Activated CD4-positive, alpha-beta T cell treated with anti-CD3 and anti-CD28 coated beads, Interleukin-2, Interleukin-4, amounts not matched to agents 100 ng/mL and 50 ng/mL, durations not matched to agents 16 hours and 8 hours (primary cell): Measurements from ENCODE around the gene BMP3.

Source experiments
- DNase-seq: peaks from one replicate; pipeline ENCODE4 v3.0.0-alpha.2; 2020; ENCODE audit warnings: low spot score

The BMP3 gene

DNA sequence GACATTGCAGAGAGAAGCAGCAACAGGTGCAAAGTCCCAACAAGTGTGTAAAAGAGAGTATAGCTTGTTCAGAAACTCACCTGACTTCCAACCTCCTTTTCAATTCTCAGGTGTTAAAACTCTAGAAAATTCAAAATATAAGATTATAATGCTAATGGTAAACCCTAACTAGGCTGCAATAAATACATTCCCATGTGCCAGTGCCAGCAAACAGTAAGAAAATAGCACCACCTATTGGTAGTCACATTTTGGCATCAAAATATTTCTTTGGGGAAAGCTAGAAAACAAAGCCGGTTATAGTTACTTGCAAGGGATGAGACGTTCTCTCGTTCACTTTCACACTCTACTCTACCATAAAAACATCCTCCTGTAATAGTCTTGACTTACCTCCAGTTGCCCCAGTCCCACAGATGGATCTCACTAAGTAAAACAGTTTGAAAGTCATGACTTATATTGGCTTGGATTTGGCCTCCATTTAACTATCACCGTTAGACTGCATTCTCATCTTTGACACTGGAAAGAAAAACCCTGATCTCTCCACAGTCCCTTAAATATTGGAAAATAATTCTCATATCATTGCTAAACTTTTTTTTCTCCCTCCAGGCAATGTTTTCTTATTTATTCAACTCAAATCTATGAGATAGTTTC, 9.6 kb downstream of the BMP3 start:
- DNase-seq: peak; percentile 28

DNA sequence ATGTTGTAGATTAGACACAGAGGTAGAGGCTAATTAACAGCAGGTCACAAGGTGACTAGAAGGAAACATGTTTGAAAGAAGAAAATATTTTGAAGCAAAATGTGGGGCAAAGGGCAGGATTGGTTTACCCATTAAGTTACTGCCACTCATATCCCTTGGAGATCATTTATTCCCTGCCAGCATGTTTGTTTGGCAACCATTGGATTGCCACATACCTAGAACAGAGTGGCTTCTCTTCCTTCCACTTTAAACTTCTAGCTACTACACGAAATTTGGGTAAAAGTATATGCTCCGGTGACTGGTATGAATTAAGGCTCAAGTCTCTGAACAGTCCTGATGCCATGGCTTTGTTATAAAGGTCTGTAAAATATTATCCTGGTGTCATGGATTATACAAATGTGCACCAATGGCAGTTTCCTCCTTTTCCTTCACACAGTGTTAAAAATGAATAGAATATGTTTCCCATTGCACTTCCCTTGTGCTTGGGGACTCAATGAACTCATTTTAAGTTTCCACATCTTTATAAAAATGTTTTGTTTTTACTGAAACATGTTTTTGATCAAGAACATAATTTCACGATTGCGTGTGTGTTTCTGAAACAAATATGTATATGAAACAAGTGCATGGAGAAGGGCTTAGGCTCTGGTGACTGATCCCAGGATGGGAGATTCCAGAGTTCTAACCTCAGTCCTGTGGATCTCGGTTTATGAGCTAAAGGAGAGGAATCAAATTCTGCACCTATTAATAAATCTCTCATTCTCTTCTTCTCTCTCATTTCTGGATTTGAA, 12.3 kb downstream of the BMP3 start:
- DNase-seq: no peak

DNA sequence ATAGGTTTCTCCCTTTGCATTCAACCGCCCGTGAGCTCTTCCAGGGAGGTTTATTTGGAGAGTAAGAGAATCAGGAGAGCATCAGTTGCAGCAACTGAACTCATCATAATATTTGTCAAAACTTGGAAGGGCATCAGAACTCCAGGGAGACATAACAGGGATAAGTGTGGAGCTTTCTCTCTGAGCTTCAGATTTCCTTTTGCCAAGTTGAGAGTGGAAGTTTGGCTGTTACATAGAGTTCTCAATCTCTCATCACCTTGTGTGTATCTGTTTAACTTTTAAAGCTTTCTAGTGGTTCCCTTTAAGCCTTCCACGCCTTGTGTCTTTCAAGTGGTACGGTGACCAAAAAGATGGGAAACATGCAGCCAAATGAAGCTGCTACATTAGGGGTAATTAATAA, 18.8 kb downstream of the BMP3 start:
- no peak for DNase-seq

DNA sequence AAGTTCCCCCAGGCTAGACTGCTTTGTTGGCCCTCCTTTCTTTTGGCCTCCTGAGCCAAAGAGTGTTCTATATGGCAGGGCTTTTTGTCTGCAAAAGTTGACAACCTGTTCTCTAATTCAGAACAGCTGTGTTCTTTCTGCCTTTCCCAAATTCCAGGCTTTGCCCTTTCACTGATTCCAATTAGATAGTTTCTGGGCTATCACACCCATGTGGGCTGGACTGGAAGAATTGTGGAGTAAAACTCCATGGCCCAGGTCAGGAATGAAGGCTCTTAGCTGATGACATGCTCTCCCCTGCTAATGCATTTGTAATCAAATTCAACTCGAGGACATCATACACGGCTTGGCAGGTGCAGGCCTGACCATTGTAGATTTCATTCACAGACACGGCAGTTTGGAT, 19.4 kb downstream of the BMP3 start:
- no peak for DNase-seq

DNA sequence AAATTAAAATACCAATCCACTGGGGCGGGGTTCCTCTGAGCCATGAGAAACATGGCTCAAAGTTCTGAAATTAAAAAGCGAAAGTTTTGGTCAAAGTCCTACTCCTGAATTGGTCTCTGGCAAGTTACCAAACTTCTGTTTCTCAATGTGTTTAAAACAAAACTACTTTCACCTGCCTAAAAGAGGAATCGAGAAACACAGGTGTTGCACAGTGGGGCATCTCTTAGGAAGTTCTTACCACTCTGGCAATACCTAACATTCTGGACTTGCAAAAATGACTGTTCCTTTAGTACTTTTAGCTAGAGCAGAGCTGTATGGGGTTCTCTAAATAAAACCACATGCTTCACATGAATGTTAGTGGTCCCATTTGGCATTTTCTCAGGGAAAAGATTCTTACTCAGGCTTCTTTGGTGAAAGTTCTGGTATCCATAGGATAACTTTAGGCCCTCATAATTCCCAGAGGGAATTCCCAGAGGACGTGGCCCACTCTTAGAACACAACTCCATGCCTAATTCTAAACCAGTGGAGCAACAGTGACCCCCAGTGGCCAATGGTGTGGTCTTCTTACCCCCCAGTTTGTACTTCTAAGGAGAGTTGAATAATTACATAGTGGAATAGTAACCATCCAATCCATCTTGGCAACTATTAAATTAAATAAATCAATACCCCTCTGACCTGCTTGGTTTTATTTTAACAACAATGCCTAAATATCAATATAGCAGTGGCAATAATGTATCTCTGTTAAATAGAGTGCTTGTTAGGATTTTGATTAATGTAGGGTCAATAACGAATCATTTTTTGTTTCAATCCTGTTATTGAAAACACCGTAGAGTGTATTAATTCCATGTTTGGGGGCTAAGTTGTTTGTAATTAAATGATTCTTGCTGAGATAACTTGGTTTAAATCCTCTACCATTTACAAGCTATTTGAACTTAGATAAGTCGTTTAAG, 21.9 kb downstream of the BMP3 start:
- DNase-seq: peak; percentile 11

DNA sequence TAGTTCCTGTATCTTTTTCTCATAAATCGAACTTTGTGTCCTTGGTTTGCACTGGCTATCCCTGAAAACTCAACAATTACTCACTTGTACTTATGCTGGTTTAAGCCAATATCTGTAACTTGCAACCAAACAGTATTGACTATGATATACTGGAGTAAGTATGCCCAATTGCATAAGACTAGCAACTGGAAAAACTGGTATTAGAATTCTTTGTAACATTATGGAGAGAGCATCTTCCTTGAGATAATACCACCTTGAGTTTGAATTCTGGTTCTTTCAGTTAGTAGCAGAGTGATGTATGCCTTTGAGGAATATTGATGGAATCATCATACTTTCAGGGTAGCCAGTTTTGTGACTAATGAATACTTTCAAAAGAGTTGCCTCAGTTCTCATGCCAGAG, 28.1 kb downstream of the BMP3 start:
- no peak for DNase-seq

DNA sequence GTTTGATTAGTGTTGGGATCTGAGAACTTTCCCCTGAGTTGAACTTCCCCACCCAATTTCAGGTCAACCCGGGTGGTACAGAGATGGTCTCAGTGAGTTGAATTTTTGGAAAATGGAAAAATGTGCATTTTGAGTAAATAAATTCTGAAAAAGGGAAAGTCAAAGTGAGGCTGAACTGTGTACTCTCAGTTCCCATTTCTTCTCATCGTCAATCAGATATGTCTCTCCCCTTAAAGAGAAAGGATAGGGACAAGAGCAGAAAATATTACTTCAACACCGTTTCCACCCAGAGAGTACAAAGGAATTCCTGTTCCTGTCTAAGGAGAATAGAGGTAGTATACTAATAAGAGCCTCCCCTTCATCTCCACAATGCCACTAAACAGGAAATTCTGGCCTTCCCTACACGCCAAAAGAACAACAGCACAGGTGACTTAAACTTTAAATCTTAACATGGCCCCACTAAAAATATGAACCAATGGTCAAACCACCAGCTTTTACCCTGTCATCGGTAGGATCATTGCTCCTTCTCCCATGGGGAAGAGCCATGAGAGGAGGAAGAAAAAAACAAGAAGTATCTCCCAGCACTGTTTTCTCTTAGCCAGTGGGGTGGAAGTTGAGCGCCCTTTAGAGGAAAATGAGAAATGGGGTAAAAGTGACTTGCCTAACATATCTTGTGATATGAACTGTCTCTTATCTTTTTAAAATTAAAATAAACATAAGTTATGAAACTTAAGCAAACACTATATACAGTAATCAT, 30.3 kb downstream of the BMP3 start:
- no peak for DNase-seq

DNA sequence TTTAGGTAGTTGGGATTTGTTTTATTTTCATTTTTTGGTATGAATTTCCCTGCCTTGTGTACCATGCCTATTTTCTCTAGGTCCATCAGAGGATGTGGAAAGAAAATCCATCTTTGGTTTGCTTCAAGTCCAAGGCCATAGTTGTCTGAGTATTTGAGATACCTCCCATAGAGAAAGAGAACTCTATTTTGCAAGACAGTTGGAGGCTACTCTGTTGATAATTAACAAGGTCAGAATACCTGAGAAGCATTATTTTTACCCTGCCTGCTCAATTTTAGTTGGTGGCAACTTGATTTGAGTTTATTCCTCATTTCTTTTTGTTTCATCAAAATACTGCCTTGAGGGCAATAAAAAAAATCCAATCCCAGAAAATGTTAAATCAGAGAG, 30.8 kb downstream of the BMP3 start:
- no peak for DNase-seq

DNA sequence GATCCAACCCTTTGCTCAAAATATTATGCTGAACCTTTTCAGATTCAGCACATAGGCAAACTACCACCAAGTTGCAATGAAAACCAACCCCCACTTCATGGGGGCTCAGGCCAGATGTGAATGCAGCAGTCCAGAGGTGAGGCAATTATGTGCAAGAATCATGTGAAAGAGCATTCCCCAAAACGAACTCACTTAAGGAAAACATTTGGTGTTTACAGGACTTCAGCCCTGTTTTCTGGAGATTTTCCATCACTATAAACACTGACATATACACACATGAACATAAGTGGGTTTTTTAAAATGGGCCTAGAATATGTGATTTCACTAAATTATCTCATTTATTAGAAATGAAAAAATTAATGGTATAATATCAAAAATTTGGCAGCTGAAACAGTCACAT, 31.5 kb downstream of the BMP3 start:
- no peak for DNase-seq

DNA sequence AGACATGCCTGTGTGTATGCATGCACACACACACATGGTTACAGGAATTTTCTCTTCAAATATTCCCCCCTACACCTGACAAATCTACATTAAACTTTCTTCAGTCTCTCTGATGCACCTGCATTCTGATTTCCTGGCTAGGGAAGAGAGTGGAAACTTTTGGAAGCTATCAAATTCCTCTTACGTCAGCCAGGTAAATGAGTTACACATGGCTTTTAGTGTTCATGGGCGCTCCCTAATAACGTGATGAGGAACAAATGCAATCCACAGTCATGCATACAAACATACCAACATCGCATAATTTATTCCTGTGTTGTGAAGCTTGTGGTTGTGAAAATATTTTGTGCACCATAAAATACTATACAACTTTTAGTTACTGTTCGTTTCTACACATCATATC, 34.9 kb downstream of the BMP3 start:
- DNase-seq: no peak

DNA sequence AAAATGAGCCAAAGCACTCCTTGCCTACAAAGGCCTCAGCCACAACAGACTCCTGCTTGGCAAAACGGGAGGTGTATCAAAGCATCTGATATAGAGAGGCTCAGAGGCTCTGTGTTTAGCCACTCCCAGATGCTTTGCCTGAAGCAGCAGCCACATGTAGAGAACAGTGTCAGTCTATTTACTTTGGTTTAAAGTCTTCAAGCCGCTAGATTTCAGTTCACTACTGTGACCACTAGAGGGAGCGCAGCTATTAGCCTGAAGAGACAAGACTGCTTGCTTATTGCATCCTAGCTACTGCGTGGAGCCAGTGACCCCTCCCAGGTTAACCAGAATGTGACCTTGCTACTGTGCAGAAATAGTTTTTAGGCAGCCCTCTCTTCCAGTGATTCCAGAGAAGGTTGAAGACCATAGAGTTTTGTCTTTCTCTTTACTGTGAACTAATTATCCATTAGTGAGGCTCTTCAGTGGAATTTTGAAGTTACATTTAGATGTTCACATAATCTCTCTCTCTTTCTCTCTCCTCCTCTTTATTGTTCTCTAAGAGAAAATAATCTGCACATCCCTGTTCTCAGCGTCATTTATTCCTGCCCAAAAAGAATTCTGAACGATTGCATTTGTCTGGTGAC, 39.3 kb downstream of the BMP3 start:
- peak; percentile 72 for DNase-seq

DNA sequence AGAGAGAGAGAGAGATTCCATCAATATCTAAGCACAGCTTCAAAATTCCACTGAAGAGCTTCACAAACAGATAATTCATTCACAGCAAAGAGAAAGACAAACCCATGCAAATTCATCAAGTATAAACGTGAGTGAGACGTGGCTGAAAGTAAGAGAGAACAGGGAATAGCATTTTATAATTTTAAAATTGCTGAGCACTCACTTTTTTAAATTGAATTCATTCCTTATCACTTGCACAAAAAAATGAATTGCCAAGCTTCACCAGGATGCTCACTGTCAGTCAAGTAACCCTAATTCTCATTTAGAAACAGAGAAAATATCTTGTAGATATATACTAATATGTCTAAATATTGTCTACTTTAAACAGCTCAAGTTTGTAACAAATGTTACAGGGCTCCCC, 40.5 kb downstream of the BMP3 start:
- DNase-seq: no peak

DNA sequence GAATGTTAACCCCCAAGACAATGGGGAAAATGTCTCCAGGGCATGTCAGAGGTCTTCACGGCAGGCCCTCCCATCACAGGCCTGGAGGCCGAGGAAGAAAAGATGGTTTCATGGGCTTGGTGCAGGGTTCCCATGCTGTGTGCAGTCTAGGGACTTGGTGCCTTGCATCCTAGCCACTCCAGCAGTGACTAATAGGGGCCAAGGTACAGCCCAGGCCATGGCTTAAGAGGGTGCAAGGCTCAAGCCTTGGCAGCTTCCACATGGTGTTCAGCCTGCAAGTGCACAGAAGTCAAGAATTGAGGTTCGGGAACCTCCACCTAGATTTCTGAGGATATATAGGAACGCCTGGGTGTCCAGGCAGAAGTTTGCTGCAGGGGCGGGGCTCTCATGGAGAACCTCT, 50.6 kb downstream of the BMP3 start:
- no peak for DNase-seq

DNA sequence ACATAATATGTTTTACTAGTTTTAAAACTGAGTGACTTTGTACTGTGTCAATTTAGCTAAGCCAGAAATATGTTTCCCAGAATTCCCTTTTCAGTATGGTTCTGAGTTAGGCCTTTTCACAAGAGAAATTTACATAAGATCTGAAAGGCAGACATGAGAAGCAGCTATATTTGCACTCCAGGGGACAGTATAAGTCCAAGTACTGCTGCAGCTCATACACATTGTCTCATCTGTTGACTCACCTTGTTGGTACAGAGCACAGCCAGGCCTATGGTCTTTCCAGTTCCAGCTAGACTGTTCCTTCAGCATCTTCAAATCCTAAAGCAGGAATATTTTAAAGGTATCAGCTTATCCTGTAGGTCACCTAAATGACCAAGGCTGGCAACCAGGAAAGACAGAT, 53.5 kb downstream of the BMP3 start:
- no peak for DNase-seq

DNA sequence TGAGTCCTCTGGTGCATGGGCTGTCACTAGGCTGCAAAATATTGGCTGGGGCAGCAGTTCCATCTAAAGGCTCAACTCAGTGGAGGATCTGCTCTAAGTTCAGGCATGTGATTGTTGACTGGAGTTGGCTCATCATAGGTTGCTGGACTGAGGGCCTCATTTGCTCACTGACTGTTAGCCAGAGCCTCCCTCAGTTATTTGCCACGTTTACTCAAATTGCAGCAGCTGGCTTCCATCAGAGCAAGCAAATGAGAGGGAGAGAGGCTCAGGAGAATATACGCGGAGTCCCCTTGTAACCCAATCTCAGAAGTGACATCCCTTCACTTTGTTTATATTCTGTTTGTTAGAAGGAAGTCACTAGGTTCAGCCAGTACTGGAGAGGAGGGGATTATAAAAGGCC, 54.1 kb downstream of the BMP3 start:
- no peak for DNase-seq

DNA sequence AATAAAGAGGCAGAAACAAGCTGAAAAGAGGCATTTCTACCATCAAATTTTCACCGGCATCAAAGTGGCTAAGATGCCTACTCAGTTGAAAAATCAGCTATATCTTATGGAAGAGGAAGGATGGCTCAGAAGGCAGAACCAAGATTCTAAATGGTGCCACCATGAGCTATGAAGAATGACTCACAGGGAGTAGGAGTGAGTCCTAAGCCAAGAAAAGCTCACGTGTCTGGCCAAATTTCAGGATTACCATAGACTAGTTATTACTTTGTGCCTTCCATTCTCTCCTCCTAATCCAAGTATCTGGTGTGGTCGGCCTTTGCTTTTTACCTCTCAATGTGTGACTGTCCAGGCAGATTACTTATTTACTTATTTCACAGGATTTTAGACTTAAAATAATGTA, 54.8 kb downstream of the BMP3 start:
- no peak for DNase-seq

DNA sequence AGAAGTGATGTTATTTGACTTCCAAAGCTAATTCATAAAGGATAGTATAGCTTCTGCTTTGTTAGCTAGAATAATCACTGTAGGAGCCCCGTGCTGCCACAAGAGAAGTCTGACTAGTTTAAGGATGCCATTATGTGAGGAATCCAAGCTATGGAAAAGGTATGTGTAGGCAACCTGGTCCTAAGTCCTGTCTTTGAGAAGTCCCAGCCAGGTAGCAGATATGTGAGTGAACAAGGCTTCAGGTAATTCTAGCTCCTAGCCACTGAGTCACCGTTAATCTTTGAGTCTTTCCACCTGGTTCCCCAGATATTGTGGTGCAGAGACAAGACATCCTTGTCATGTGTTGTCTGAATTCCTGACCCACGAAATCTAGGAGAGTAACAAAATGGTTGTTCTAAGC, 55.5 kb downstream of the BMP3 start:
- no peak for DNase-seq

DNA sequence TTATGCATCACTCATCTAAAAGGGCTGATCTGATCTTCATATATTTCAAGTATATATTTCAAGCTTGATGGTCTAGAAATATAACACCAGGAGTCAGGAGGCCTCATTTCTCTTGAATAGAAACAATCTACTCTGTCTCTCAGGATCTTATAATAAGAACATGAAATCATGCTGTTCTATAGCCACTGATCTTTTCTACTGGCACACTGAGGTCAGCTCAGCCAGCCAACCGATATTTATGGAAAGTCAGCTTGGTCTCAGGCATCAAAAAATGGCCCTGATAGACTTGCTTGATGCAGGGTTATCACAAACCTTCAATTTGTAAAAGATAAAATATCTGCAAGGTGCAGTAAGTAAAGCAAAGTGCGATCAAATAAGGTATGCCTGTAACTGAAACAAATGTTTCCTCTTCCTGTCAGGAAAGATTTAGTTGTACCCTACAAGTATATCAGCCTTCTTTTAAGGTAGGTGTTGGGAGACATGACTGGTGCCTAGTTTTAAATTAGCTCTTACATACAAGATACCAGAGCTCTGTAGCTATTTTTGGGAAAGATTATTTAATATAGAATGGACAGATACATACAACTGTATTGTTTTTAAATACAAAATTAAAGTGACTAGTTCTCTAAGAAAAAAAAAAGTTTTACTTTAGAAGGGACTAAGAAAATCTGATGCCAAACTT, 63.4 kb downstream of the BMP3 start:
- DNase-seq: no peak

DNA sequence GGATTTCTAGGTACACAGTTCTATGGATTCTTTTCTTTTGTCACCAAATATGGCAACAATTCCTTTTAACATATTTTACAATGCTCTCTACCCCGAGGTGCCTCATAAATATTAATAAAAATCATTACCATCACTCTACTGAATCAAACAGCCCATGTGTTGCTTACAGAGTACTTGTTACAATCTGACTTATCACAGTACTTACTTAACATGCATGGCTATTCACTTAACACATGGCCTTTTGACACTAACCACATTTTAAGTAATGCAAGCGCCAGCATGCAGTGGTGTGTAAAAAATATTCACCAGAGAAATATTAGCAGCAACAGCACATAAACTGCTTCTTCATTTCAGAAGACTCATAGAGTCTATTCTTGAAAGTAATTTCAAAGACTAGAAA, 64.9 kb downstream of the BMP3 start:
- DNase-seq: no peak

DNA sequence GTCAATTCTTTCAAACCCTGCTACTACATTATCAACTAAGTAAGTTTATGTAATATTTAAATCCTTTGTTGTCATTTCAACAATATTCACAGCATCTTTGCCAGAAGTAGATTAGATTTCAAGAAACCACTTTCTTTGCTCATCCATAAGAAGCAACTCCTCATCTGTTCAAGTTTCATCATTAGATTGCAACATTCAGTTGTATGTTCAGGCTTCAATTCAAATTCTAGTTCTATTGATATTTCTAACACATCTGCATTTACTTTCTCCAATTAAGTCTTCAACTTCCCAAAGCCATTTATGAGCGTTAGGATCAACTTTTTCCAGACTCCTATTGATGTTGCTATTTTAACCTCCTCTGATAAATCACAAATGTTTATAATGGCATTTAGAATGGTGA, 66.1 kb downstream of the BMP3 start:
- DNase-seq: no peak

DNA sequence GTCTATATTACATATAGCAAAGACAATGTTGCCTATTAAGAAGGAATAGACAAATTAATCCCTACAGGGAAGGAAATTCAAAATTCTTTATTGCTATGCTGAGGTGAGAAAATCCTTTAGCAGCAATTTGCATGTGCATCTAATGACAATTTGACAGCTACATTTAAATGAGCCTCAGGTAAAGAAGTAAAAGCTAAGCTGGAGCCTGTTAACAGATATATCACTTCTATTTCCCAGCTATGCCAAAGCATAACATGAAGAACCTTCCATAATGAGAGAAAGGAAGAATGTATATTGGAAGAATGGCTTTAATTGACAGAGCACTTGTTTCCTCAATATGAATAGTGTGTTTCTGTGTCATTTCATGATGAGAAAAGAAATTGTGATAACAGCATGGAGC, 71.6 kb downstream of the BMP3 start:
- no peak for DNase-seq
